ENCODE measurements around the gene ATG5. TPM values are rescaled to one million over a fixed set of nuclear protein-coding genes. Genes with fewer than 3 reads are reported as not detected.

ATG5 gene
- polyA plus RNA-seq, 1 donor (not counting 4 experiments of a cell fraction or from before 2014, with no cell fraction given): 60.0 TPM

GRCh38 chr6:106177786-106178185 is 147.8 kb downstream of the ATG5 start:
- TF ChIP-seq EZH2 (IDR thresholded peaks at IDR 0.05; ENCODE audit: low read length): no peak
- no peak for TF ChIP-seq CTCF (optimal IDR thresholded peaks at IDR 0.05 in 1 of 3, IDR thresholded peaks at IDR 0.05 in 1 of 3, conservative IDR thresholded peaks at IDR 0.05 in 1 of 3; ENCODE audit: extremely low read depth in 1 of 3, insufficient read depth in 2 of 3, low read length in 3 of 3)
- Histone ChIP-seq H2AFZ (ENCODE audit: control insufficient read depth, low read length) (no peak overlapping the region), H3K9ac (ENCODE audit: control insufficient read depth, extremely low read depth, insufficient read depth, low read length) (no peak overlapping the region), H3K9me3 (ENCODE audit: control insufficient read depth, low read depth, low read length) (no peaks in the 10 kb centered on the region), H3K36me3 (ENCODE audit: control insufficient read depth in 2 of 2, extremely low read depth in 1 of 2, insufficient read depth in 2 of 2, low read length in 2 of 2) (no peaks in the 10 kb centered on the region), H3K4me2 (ENCODE audit: control insufficient read depth, extremely low read depth, insufficient read depth, low read depth, low read length) (no peak overlapping the region), H3K9me1 (ENCODE audit: control insufficient read depth, extremely low read depth, insufficient read depth, low read length) (no peaks in the 10 kb centered on the region), H3K27me3 (ENCODE audit: control insufficient read depth, extremely low read depth, insufficient read depth, low read length) (no peaks in the 10 kb centered on the region), H3K27ac (ENCODE audit: control insufficient read depth, insufficient read depth, low read length) (no peak overlapping the region), H3K79me2 (ENCODE audit: control insufficient read depth, insufficient read depth, low read length) (no peaks in the 10 kb centered on the region), H3K4me3 (ENCODE audit: control insufficient read depth in 2 of 3, extremely low read depth in 1 of 3, insufficient read depth in 2 of 3, low read depth in 1 of 3, low read length in 3 of 3) (no peak overlapping the region), H3K4me1 (ENCODE audit: control insufficient read depth, extremely low read depth, insufficient read depth, low read length) (peaks cover 15% of the 10 kb centered on the region), H4K20me1 (ENCODE audit: control insufficient read depth, extremely low read depth, insufficient read depth, low read length) (no peaks in the 10 kb centered on the region)
- DNase-seq (ENCODE audit: low read depth, low spot score) (no peak), FAIRE-seq (no peak)
- dilution Hi-C loops (cut with MboI; ENCODE audit: extremely low pct_ligation_motif_present, low sequenced_read_pairs): no loop called here

GRCh38 chr6:106173124-106173879 is 152.3 kb downstream of the ATG5 start:
- Histone ChIP-seq H4K20me1 (ENCODE audit: control insufficient read depth, extremely low read depth, insufficient read depth, low read length) (no peaks in the 10 kb centered on the region), H3K4me2 (ENCODE audit: control insufficient read depth, extremely low read depth, insufficient read depth, low read depth, low read length) (no peak overlapping the region), H3K27ac (ENCODE audit: control insufficient read depth, insufficient read depth, low read length) (no peak overlapping the region), H3K9me3 (ENCODE audit: control insufficient read depth, low read depth, low read length) (no peaks in the 10 kb centered on the region), H3K36me3 (ENCODE audit: control insufficient read depth in 2 of 2, extremely low read depth in 1 of 2, insufficient read depth in 2 of 2, low read length in 2 of 2) (no peaks in the 10 kb centered on the region), H2AFZ (ENCODE audit: control insufficient read depth, low read length) (no peak overlapping the region), H3K4me3 (ENCODE audit: control insufficient read depth in 2 of 3, extremely low read depth in 1 of 3, insufficient read depth in 2 of 3, low read depth in 1 of 3, low read length in 3 of 3) (no peak overlapping the region), H3K27me3 (ENCODE audit: control insufficient read depth, extremely low read depth, insufficient read depth, low read length) (no peaks in the 10 kb centered on the region), H3K79me2 (ENCODE audit: control insufficient read depth, insufficient read depth, low read length) (no peaks in the 10 kb centered on the region), H3K9ac (ENCODE audit: control insufficient read depth, extremely low read depth, insufficient read depth, low read length) (no peak overlapping the region), H3K4me1 (ENCODE audit: control insufficient read depth, extremely low read depth, insufficient read depth, low read length) (no peaks in the 10 kb centered on the region), H3K9me1 (ENCODE audit: control insufficient read depth, extremely low read depth, insufficient read depth, low read length) (no peaks in the 10 kb centered on the region)
- dilution Hi-C loops (cut with MboI; ENCODE audit: extremely low pct_ligation_motif_present, low sequenced_read_pairs): no loop called here
- DNase-seq (ENCODE audit: low read depth, low spot score) (no peak), FAIRE-seq (no peak)
- TF ChIP-seq EZH2 (IDR thresholded peaks at IDR 0.05; ENCODE audit: low read length) (no peak), CTCF (optimal IDR thresholded peaks at IDR 0.05 in 1 of 3, IDR thresholded peaks at IDR 0.05 in 1 of 3, conservative IDR thresholded peaks at IDR 0.05 in 1 of 3; ENCODE audit: extremely low read depth in 1 of 3, insufficient read depth in 2 of 3, low read length in 3 of 3) (no peak)

Data from keratinocyte (primary cell).